ENCODE results near the gene OXA1L. TPM values are rescaled to one million over a fixed set of nuclear protein-coding genes. Genes with fewer than 3 reads are reported as not detected.

OXA1L gene
- total and polyA plus RNA-seq, 2 donors from 2014 or later, result 80.8 to 101 TPM

- intact Hi-C loops (cut with DNase I), result no loop called here
- peaks cover 32 to 45% (median 36%) of the 10 kb centered on the region in 3 donors for H3K36me3 ChIP-seq (ENCODE audit: control insufficient read depth in 2 of 3, insufficient read depth in 3 of 3, low read length in 3 of 3)
- no peak overlapping the region for H3K4me3 ChIP-seq (ENCODE audit: low read length in 3 of 3)
- no peak overlapping the region for H3K9ac ChIP-seq (ENCODE audit: low read length in 3 of 3)
- H3K27ac ChIP-seq (ENCODE audit: low read depth in 2 of 2, low read length in 2 of 2), result no peak overlapping the region
- no peaks in the 10 kb centered on the region for H3K9me3 ChIP-seq (ENCODE audit: control insufficient read depth in 2 of 3, insufficient read depth in 1 of 3, low read length in 3 of 3)
- DNase-seq (no peak), FAIRE-seq (no peak)
- H3K4me1 ChIP-seq (ENCODE audit: control insufficient read depth in 2 of 3, insufficient read depth in 2 of 3, low read depth in 1 of 3, low read length in 3 of 3), result peaks cover 0 to 12% (median 8%) of the 10 kb centered on the region in 3 donors
- TF ChIP-seq CTCF (IDR thresholded peaks at IDR 0.05; ENCODE audit: borderline replicate concordance, extremely low read depth, insufficient read depth), result no peak
- no peaks in the 10 kb centered on the region for H3K27me3 ChIP-seq (ENCODE audit: control insufficient read depth, insufficient read depth, low read length)
These were observed 2.9 kb downstream of the OXA1L start for GRCh38 chr14:22769369-22769768.

GRCh38 chr14:22770481-22771187 lies 4.1 kb downstream of the OXA1L start:
- H3K36me3 ChIP-seq (ENCODE audit: control insufficient read depth in 2 of 3, insufficient read depth in 3 of 3, low read length in 3 of 3), result peaks cover 34 to 52% (median 39%) of the 10 kb centered on the region in 3 donors
- DNase-seq, result no peak
- H3K9ac ChIP-seq (ENCODE audit: low read length in 3 of 3), result no peak overlapping the region
- H3K9me3 ChIP-seq (ENCODE audit: control insufficient read depth in 2 of 3, insufficient read depth in 1 of 3, low read length in 3 of 3), result no peaks in the 10 kb centered on the region
- H3K27me3 ChIP-seq (ENCODE audit: control insufficient read depth, insufficient read depth, low read length), result no peaks in the 10 kb centered on the region
- H3K27ac ChIP-seq (ENCODE audit: low read depth in 2 of 2, low read length in 2 of 2), result no peak overlapping the region
- intact Hi-C loops (cut with DNase I), result no loop called here
- no peak for TF ChIP-seq CTCF (IDR thresholded peaks at IDR 0.05; ENCODE audit: borderline replicate concordance, extremely low read depth, insufficient read depth)
- H3K4me3 ChIP-seq (ENCODE audit: low read length in 3 of 3), result no peak overlapping the region
- H3K4me1 ChIP-seq (ENCODE audit: control insufficient read depth in 2 of 3, insufficient read depth in 2 of 3, low read depth in 1 of 3, low read length in 3 of 3), result peaks cover 0 to 12% (median 8%) of the 10 kb centered on the region in 3 donors
- FAIRE-seq, result no peak

GRCh38 chr14:22772725-22773124 lies 6.2 kb downstream of the OXA1L start:
- no peaks in the 10 kb centered on the region for H3K27me3 ChIP-seq (ENCODE audit: control insufficient read depth, insufficient read depth, low read length)
- DNase-seq (no peak), FAIRE-seq (no peak)
- no peak for TF ChIP-seq CTCF (IDR thresholded peaks at IDR 0.05; ENCODE audit: borderline replicate concordance, extremely low read depth, insufficient read depth)
- H3K27ac ChIP-seq (ENCODE audit: low read depth in 2 of 2, low read length in 2 of 2), result no peak overlapping the region
- peaks cover 0 to 7% (median 4%) of the 10 kb centered on the region in 3 donors for H3K4me1 ChIP-seq (ENCODE audit: control insufficient read depth in 2 of 3, insufficient read depth in 2 of 3, low read depth in 1 of 3, low read length in 3 of 3)
- H3K36me3 ChIP-seq (ENCODE audit: control insufficient read depth in 2 of 3, insufficient read depth in 3 of 3, low read length in 3 of 3), result peaks cover 34 to 53% (median 41%) of the 10 kb centered on the region in 3 donors
- H3K9me3 ChIP-seq (ENCODE audit: control insufficient read depth in 2 of 3, insufficient read depth in 1 of 3, low read length in 3 of 3), result no peaks in the 10 kb centered on the region
- H3K4me3 ChIP-seq (ENCODE audit: low read length in 3 of 3), result no peak overlapping the region
- intact Hi-C loops (cut with DNase I), result no loop called here
- no peak overlapping the region for H3K9ac ChIP-seq (ENCODE audit: low read length in 3 of 3)

Measured in kidney (tissue), 14 donors.